Aorta (tissue), 5 donors: ENCODE results near the gene VASP. TPM values are rescaled to one million over a fixed set of nuclear protein-coding genes. Genes with fewer than 3 reads are reported as not detected.
A peak's percentile ranks its signal among the peaks of the same experiment; 100 is the strongest.

ENCODE experiments used
- ATAC-seq: fragments of 200-7000 bp; cut with Tn5 transposase; one replicate; pipeline ENCODE4 v1.9.1; 2022; ENCODE audit warnings: moderate library complexity; ENCODE audit not compliant: low FRiP score
- DNase-seq, 2 donors: peaks; one replicate each; pipeline ENCODE4 v3.0.0-alpha.2; 2020
- H3K27ac ChIP-seq, 2 donors: one replicate each; pipeline ENCODE4 v1.5.1; 2013; ENCODE audit warnings: low read length in 2 of 2, mild to moderate bottlenecking in 2 of 2, moderate library complexity in 2 of 2, control low read depth in 1 of 2, inconsistent platforms in 1 of 2, low read depth in 1 of 2
- H3K27me3 ChIP-seq, 2 donors: one replicate each; pipeline ENCODE4 v1.6.1; 2013; ENCODE audit warnings: control low read depth in 1 of 2, low read length in 1 of 2, mild to moderate bottlenecking in 1 of 2, moderate library complexity in 1 of 2; ENCODE audit not compliant: insufficient read depth in 2 of 2, control insufficient read depth in 1 of 2
- H3K36me3 ChIP-seq, 2 donors: one replicate each; pipeline ENCODE4 v1.6.1; 2013; ENCODE audit warnings: control low read depth in 1 of 2, low read length in 1 of 2, mild to moderate bottlenecking in 1 of 2; ENCODE audit not compliant: insufficient read depth in 2 of 2, control insufficient read depth in 1 of 2
- H3K4me1 ChIP-seq, 2 donors: one replicate each; pipeline ENCODE4 v1.6.1; 2013; ENCODE audit warnings: low read length in 2 of 2, control low read depth in 1 of 2, mild to moderate bottlenecking in 1 of 2, moderate library complexity in 1 of 2; ENCODE audit not compliant: insufficient read depth in 2 of 2, control insufficient read depth in 1 of 2
- H3K4me3 ChIP-seq, 2 donors: one replicate each; pipeline ENCODE4 v1.5.1; 2013; ENCODE audit warnings: low read length in 2 of 2, control low read depth in 1 of 2, mild to moderate bottlenecking in 1 of 2
- H3K9me3 ChIP-seq: one replicate; pipeline ENCODE4 v1.6.1; 2013; ENCODE audit warnings: mild to moderate bottlenecking, low read length; ENCODE audit not compliant: control insufficient read depth
- WGBS, 2 donors: extraction: QIAGEN DNeasy Blood & Tissue Kit; methylation state at CpG; one replicate each; pipeline ENCODE4 v1.1.7; 2013; 5-methylcytosine and 5-hydroxymethylcytosine counted together
- intact Hi-C, 2 donors: fragments of 100-400 bp; cut with DNase I; formaldehyde crosslinking; loops; one replicate each; pipeline versions ENCODE4 v1.14.2 to v1.15.0; 2022
- polyA plus RNA-seq, 2 donors: library from polyadenylated mRNA; stranded (reverse); fragments of 200-250 nt; gene quantifications; one replicate each; pipeline ENCODE4 v1.2.3, GENCODE V29; 2013
- total RNA-seq, 2 donors: library from RNA; stranded (reverse); fragmentation: NEBNext Ultra II Directional; extraction: Animal tissue kit (Norgen Biotek cat#: 25700); gene quantifications; one replicate each; pipeline ENCODE4 v1.2.1, GENCODE V29; 2021
- donor health status: healthy with polysubstance abuse.
- donor health status: Bipolar disorder and iron deficiency.
- donor health status: DM: no; HTN: no; CAD: no.
- donor health status: DM: no; HTN: no; CAD: no.
- donor health status: DM: yes; HTN: yes; CAD: no.

The VASP gene
- total and polyA plus RNA-seq, 4 donors: 56.0 to 192 (median 91.2) TPM

DNA sequence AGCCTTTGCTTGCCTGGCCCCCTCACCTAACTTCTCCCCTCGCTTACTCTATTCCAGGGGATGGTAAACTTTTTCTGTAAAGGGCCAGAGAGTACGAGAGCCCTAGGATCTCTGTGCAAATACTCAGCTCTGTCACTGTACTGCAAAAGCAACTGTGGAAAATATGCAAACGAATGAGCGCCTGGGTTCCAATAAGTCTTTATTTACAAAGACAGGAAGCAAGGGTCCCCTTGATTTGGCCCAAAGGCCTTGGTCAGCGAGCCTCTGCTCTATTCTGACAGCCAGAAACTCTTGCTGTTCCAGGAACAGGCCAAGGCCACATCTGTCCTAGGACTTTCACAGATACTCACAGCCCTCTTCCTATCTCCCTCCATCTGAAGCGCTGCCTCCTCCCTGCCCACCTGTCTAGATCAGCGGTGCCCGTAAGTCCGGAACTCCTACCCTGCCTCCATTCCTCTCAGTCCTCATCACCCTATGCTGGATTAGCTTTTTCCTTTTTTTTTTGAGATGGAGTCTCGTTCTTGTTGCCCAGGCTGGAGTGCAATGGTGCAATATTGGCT, 40.0 kb downstream of the VASP start:
- H3K4me3 ChIP-seq: no peak overlapping the region
- no peaks in the 10 kb centered on the region for H3K9me3 ChIP-seq
- H3K36me3 ChIP-seq: no peaks in the 10 kb centered on the region
- 89 to 92% methylated on average over 10 of the region's 10 CpGs for WGBS, 2 donors
- no peak overlapping the region for H3K27ac ChIP-seq
- DNase-seq (no peak), ATAC-seq (no peak)
- intact Hi-C loops: no loop called here
- H3K27me3 ChIP-seq: no peaks in the 10 kb centered on the region
- no peaks in the 10 kb centered on the region for H3K4me1 ChIP-seq

DNA sequence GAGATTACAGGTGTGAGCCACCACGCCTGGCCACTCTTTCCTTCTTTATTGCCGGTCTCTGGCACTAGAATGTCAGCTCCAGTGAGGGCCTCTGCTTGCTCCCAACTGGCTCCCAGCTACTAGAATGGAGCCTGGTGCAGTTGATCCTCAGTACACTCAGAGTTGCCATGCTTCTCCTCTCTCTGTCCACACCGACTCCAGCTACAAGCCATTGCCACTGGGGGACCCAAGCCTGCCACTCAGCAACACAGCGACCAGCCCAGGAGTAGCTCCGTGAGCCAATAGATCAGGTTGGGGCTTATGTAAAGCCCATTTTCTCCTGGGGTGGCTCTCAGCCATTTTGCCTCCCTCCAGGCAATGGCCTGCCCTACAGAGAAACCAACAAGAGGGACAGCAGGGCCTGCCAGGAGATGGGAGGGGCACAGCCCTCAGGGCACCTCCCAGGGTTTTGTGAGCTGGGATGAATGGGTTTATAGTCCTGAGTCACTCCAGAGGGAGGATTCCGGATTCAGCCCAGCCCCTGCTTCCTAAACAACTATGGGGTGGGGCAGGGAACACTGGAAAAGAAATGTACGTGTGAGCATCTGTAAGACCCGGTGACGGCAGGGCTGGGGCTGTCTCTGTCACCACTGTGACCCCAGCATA, 40.8 kb downstream of the VASP start:
- Histone ChIP-seq H3K4me3 (no peak overlapping the region), H3K27ac (no peak overlapping the region), H3K9me3 (no peaks in the 10 kb centered on the region), H3K4me1 (no peaks in the 10 kb centered on the region), H3K36me3 (no peaks in the 10 kb centered on the region), H3K27me3 (no peaks in the 10 kb centered on the region)
- ATAC-seq (no peak), DNase-seq (no peak)
- WGBS, 2 donors: 87 to 92% methylated on average over 9 of the region's 9 CpGs
- intact Hi-C loops: no loop called here

DNA sequence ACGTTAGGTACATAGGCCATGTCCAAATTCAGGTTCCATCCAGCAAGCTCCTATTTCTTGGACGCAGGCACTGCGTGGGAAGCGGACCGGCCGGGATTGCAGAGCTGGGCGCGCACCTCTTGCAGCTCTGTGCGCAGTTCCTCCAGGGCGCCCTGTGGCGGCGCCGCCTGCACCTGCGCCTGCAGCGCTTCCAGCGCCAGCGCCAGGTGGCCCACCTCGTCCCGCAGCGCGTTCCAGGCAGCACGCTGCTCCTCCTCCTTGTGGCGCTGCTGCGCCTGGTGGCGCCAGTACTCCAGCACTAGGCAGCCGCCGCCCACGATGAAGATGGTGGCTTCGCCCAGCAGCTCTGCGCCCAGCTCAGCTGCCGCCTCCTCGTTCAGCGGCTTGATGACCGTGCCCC, 46.2 kb downstream of the VASP start:
- Histone ChIP-seq H3K27ac (no peak overlapping the region), H3K36me3 (no peaks in the 10 kb centered on the region), H3K4me3 (no peak overlapping the region), H3K4me1 (no peaks in the 10 kb centered on the region), H3K9me3 (no peaks in the 10 kb centered on the region), H3K27me3 (no peaks in the 10 kb centered on the region)
- 74 to 76% methylated on average over 34 of the region's 34 CpGs for WGBS, 2 donors
- ATAC-seq (no peak), DNase-seq (no peak)
- intact Hi-C loops: no loop called here

DNA sequence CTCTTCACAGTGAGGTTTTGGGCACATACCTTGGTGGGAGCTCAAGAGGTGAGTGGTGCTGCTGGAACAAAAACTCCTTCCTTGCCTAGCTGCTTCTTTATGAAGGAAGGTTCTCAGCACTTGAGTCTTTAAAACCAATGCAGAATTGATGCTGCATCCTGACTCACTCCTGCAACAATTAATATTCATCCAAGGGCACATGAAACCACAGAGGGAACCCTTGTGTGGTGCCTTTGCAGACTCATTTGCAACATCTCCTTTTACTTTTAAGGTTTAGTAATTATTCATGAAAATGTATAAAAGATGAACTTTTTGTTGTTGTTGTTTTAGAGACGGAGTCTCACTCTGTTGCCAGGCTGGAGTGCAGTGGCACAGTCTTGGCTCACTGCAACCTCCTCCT, 47.2 kb downstream of the VASP start:
- no peaks in the 10 kb centered on the region for H3K27me3 ChIP-seq
- H3K4me3 ChIP-seq: no peak overlapping the region
- H3K4me1 ChIP-seq: no peaks in the 10 kb centered on the region
- ATAC-seq (no peak), DNase-seq (no peak)
- no peaks in the 10 kb centered on the region for H3K36me3 ChIP-seq
- 68 to 70% methylated on average over 1 of the region's 1 CpG for WGBS, 2 donors
- no peaks in the 10 kb centered on the region for H3K9me3 ChIP-seq
- H3K27ac ChIP-seq: no peak overlapping the region
- intact Hi-C loops: no loop called here

DNA sequence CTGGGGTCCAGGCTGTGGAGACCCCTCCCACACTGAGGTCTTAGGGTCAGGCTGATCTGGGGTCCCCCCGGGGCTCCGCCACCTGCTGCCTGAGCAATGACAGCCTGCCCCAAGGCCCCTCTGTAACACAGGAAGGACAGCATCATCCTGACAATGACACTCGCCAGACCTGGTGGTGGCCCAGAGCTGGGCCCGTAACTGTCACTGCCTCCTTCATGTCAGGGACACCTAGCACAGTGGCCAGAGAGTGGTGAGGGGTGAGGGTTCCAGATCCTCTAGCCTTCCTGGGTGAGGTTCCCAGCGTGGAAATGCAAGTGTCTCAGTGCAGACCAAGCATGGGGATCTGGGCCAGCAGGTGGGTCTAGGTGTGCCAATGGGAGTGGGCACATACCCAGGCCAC, 49.6 kb downstream of the VASP start:
- Histone ChIP-seq H3K27ac (no peak overlapping the region), H3K9me3 (no peaks in the 10 kb centered on the region), H3K4me1 (no peaks in the 10 kb centered on the region), H3K36me3 (no peaks in the 10 kb centered on the region), H3K4me3 (no peak overlapping the region), H3K27me3 (no peaks in the 10 kb centered on the region)
- ATAC-seq (no peak), DNase-seq (no peak)
- WGBS, 2 donors: 93 to 94% methylated on average over 5 of the region's 5 CpGs
- intact Hi-C loops: no loop called here

DNA sequence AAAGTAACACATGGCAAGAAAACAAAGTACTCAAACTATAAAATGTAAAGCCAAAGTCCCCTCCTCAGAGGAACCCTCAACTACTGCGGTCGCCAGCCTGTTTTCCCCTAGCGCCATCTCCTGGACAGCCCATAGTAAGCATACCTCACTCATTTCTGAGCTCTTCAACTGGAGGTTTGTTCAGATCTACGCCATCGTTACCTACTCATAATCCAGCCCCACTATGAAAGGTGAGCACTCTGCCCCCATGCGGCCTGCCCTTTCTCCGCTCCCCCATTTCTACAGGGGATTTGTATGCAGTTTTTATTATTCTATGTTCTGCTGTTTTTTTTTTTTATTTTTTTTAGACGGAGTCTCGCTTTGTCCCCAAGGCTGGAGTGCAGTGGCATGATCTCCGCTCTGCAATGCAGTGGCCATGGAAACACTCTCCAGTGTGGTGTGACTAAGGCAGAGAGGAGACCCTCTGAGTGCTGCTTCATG, 51.2 kb downstream of the VASP start:
- Histone ChIP-seq H3K27ac (no peak overlapping the region), H3K4me1 (no peaks in the 10 kb centered on the region), H3K4me3 (no peak overlapping the region), H3K36me3 (no peaks in the 10 kb centered on the region), H3K27me3 (no peaks in the 10 kb centered on the region), H3K9me3 (no peaks in the 10 kb centered on the region)
- ATAC-seq (no peak), DNase-seq (peak in 1 of 2 donors; percentile 58)
- intact Hi-C loops: no loop called here
- WGBS, 2 donors: 40 to 41% methylated on average over 10 of the region's 10 CpGs

DNA sequence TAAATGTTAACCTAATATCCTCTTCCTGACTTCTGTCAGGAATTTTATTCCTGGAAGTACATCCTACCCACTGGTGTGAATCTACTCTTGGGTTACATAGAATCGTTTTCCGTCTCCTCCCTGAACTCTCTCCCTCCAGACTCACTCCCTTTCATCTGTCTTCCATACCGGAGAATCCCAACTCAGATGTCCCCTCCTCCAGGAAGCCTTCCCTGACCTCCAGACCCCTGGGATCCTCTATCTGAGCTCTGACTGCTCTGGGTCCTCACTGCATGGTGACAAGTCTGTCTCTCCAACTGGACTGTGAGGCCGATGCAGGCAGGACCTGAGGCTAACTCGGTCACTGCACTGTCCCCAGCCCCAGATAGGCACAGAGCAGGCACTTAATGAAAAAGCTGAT, 52.8 kb downstream of the VASP start:
- no peaks in the 10 kb centered on the region for H3K4me1 ChIP-seq
- intact Hi-C loops: loop anchor here in 1 of 2 donors (1.0 kb wide), 1 partner anchor 37 kb away; no protein-coding TSS in a partner anchor
- H3K27ac ChIP-seq: no peak overlapping the region

DNA sequence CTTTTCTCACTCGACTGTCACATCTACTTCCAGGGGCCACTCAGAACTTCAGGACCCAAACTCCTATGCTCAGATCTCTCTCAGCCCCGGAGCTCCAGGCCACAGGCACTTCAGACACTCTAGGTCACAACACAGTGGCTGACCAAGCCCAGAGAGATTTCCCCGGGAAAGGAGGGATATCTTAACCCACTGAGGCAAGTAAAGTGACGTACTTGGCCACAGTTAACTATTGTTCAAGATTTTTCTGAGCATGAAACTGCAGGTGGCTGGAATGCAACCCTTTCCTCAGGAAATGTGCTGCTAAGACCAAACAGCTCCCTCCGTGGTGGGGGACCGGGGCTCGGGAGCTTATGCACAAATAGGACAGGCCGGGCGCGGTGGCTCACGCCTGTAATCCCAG, 53.4 kb downstream of the VASP start:
- no peaks in the 10 kb centered on the region for H3K9me3 ChIP-seq
- no peaks in the 10 kb centered on the region for H3K27me3 ChIP-seq
- intact Hi-C loops: loop anchor here in 1 of 2 donors (1.0 kb wide), 1 partner anchor 37 kb away; no protein-coding TSS in a partner anchor
- H3K4me1 ChIP-seq: no peaks in the 10 kb centered on the region
- no peak overlapping the region for H3K4me3 ChIP-seq
- no peak overlapping the region for H3K27ac ChIP-seq
- H3K36me3 ChIP-seq: no peaks in the 10 kb centered on the region
- 80 to 86% methylated on average over 9 to 11 of the region's 11 CpGs for WGBS, 2 donors
- DNase-seq: no peak
- no peak for ATAC-seq

More for the DNA sequence above, 52.8 kb downstream of the VASP start:
- Histone ChIP-seq H3K27me3 (no peaks in the 10 kb centered on the region), H3K9me3 (no peaks in the 10 kb centered on the region), H3K4me3 (no peak overlapping the region), H3K36me3 (no peaks in the 10 kb centered on the region)
- no peak for DNase-seq
- ATAC-seq: no peak
- WGBS, 2 donors: 89 to 92% methylated on average over 5 of the region's 5 CpGs

DNA sequence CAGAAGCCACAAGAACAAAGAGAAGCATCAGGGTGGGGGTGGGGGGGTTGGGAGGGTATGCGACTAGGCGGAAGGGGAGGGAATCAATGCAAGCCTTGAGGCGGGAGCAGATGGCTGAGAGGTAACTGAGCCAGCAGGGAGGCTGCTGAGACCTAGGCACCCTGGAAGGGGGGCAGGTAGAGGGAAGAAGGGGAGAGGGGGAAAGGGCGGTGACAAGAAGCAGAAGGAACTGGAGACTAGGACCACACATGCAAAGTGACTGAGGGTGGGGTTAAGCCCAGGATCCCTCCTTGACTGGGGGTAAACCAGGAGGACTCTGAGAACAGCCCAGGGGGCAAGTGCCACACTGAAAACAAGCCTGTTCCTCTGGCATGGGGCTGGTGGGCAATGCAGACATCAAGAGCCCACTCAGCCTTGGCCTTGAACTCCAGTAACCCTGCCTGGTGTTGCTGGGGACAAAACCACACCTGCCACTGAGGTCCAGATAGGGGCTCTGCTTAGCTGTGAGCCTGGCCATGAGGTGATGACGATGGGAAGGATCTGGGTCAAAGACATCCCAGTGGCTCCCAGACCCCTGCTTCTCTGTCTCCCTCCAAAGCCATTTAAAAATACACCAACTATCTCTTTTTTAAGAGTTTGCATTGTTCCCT, 57.0 kb downstream of the VASP start:
- no peaks in the 10 kb centered on the region for H3K36me3 ChIP-seq
- WGBS, 2 donors: 70 to 77% methylated on average over 5 of the region's 5 CpGs
- H3K4me3 ChIP-seq: no peak overlapping the region
- H3K9me3 ChIP-seq: no peaks in the 10 kb centered on the region
- no peak for DNase-seq
- no peak overlapping the region for H3K27ac ChIP-seq
- no peaks in the 10 kb centered on the region for H3K4me1 ChIP-seq
- ATAC-seq: no peak
- intact Hi-C loops: no loop called here
- no peaks in the 10 kb centered on the region for H3K27me3 ChIP-seq
